ENCODE results near the gene FGD2. TPM values are rescaled to one million over a fixed set of nuclear protein-coding genes. Genes with fewer than 3 reads are reported as not detected.

FGD2 gene
- total and polyA plus RNA-seq, 9 of the 15 experiments (the other 6 are each of a cell fraction or from before 2014, with no cell fraction given), result 0.09 TPM; not detected in 8

DNA sequence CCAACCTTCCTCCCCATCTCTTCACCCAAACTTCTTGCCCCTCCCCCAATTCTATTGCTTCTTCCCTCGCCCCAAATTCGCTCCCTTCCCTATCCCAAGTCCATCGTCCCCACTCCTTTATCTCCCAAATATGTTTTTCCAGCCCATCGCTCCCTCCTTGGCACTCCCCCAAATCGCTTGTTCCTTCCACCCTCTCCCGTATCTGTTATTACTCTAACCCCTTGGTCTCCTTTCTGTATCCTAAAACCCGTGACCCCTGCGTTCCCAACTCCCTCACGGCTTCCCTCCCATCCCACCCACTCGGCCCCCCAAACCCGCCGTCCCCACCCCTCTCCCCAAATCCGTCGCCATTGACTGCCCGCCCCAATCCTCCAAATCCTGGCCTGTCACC lies 20.0 kb upstream of the FGD2 start (continued):
- TF ChIP-seq, protein P1, sequence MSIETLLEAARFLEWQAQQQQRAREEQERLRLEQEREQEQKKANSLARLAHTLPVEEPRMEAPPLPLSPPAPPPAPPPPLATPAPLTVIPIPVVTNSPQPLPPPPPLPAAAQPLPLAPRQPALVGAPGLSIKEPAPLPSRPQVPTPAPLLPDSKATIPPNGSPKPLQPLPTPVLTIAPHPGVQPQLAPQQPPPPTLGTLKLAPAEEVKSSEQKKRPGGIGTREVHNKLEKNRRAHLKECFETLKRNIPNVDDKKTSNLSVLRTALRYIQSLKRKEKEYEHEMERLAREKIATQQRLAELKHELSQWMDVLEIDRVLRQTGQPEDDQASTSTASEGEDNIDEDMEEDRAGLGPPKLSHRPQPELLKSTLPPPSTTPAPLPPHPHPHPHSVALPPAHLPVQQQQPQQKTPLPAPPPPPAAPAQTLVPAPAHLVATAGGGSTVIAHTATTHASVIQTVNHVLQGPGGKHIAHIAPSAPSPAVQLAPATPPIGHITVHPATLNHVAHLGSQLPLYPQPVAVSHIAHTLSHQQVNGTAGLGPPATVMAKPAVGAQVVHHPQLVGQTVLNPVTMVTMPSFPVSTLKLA (conservative IDR thresholded peaks at IDR 0.05), result no peak
- TF ChIP-seq STAT5A (IDR thresholded peaks at IDR 0.05; ENCODE audit: borderline replicate concordance, low read length), result no peak
- TF ChIP-seq DIDO1 (tag; IDR thresholded peaks at IDR 0.05; ENCODE audit: low read depth), result no peak
- no peak for TF ChIP-seq BRD9 (IDR thresholded peaks at IDR 0.05; ENCODE audit: low read depth, partially characterized antibody)
- no peak for TF ChIP-seq MBD2 (IDR thresholded peaks at IDR 0.05; ENCODE audit: borderline replicate concordance, low read depth)
- TF ChIP-seq, protein P2, sequence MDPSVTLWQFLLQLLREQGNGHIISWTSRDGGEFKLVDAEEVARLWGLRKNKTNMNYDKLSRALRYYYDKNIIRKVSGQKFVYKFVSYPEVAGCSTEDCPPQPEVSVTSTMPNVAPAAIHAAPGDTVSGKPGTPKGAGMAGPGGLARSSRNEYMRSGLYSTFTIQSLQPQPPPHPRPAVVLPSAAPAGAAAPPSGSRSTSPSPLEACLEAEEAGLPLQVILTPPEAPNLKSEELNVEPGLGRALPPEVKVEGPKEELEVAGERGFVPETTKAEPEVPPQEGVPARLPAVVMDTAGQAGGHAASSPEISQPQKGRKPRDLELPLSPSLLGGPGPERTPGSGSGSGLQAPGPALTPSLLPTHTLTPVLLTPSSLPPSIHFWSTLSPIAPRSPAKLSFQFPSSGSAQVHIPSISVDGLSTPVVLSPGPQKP (CRISPR knock-in tag; IDR thresholded peaks at IDR 0.05), result no peak
- TF ChIP-seq ZNF57 (CRISPR knock-in tag; IDR thresholded peaks at IDR 0.05), result no peak
- no peak for TF ChIP-seq RFX7 (CRISPR knock-in tag; IDR thresholded peaks at IDR 0.05)
- TF ChIP-seq, protein P3, sequence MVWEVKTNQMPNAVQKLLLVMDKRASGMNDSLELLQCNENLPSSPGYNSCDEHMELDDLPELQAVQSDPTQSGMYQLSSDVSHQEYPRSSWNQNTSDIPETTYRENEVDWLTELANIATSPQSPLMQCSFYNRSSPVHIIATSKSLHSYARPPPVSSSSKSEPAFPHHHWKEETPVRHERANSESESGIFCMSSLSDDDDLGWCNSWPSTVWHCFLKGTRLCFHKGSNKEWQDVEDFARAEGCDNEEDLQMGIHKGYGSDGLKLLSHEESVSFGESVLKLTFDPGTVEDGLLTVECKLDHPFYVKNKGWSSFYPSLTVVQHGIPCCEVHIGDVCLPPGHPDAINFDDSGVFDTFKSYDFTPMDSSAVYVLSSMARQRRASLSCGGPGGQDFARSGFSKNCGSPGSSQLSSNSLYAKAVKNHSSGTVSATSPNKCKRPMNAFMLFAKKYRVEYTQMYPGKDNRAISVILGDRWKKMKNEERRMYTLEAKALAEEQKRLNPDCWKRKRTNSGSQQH (CRISPR knock-in tag; IDR thresholded peaks at IDR 0.05), result peak; percentile 68; the same call in 1 of the 2 replicates
- peak; percentile 17; the same call in 1 of the 2 replicates for TF ChIP-seq TOE1 (IDR thresholded peaks at IDR 0.05; ENCODE audit: borderline replicate concordance)
- TF ChIP-seq TOE1 (CRISPR knock-in tag; IDR thresholded peaks at IDR 0.05; ENCODE audit: borderline replicate concordance, low read depth), result no peak
- TF ChIP-seq EP300 (IDR thresholded peaks at IDR 0.05; ENCODE audit: low read length), result no peak
- TF ChIP-seq, protein P4, sequence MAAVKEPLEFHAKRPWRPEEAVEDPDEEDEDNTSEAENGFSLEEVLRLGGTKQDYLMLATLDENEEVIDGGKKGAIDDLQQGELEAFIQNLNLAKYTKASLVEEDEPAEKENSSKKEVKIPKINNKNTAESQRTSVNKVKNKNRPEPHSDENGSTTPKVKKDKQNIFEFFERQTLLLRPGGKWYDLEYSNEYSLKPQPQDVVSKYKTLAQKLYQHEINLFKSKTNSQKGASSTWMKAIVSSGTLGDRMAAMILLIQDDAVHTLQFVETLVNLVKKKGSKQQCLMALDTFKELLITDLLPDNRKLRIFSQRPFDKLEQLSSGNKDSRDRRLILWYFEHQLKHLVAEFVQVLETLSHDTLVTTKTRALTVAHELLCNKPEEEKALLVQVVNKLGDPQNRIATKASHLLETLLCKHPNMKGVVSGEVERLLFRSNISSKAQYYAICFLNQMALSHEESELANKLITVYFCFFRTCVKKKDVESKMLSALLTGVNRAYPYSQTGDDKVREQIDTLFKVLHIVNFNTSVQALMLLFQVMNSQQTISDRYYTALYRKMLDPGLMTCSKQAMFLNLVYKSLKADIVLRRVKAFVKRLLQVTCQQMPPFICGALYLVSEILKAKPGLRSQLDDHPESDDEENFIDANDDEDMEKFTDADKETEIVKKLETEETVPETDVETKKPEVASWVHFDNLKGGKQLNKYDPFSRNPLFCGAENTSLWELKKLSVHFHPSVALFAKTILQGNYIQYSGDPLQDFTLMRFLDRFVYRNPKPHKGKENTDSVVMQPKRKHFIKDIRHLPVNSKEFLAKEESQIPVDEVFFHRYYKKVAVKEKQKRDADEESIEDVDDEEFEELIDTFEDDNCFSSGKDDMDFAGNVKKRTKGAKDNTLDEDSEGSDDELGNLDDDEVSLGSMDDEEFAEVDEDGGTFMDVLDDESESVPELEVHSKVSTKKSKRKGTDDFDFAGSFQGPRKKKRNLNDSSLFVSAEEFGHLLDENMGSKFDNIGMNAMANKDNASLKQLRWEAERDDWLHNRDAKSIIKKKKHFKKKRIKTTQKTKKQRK (IDR thresholded peaks at IDR 0.05; ENCODE audit: borderline replicate concordance, low read depth, low read length), result no peak
- TF ChIP-seq ZNF583 (CRISPR knock-in tag; IDR thresholded peaks at IDR 0.05), result no peak
- TF ChIP-seq KDM5B (IDR thresholded peaks at IDR 0.05; ENCODE audit: insufficient replicate concordance, low read depth, low read length), result no peak
- TF ChIP-seq SAFB (IDR thresholded peaks at IDR 0.05; ENCODE audit: borderline replicate concordance, low read depth, low read length), result no peak
- TF ChIP-seq POLR3G (IDR thresholded peaks at IDR 0.05; ENCODE audit: extremely low read depth, insufficient read length, insufficient replicate concordance), result no peak
- no peak for TF ChIP-seq ZNF76 (CRISPR knock-in tag; IDR thresholded peaks at IDR 0.05; ENCODE audit: borderline replicate concordance)
- TF ChIP-seq, protein P5, sequence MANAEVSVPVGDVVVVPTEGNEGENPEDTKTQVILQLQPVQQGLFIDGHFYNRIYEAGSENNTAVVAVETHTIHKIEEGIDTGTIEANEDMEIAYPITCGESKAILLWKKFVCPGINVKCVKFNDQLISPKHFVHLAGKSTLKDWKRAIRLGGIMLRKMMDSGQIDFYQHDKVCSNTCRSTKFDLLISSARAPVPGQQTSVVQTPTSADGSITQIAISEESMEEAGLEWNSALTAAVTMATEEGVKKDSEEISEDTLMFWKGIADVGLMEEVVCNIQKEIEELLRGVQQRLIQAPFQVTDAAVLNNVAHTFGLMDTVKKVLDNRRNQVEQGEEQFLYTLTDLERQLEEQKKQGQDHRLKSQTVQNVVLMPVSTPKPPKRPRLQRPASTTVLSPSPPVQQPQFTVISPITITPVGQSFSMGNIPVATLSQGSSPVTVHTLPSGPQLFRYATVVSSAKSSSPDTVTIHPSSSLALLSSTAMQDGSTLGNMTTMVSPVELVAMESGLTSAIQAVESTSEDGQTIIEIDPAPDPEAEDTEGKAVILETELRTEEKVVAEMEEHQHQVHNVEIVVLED (CRISPR knock-in tag; IDR thresholded peaks at IDR 0.05), result no peak
